Activated CD8-positive, alpha-beta T cell treated with anti-CD3 and anti-CD28 coated beads for 36 hours (primary cell): Measurements from ENCODE around the gene SCAI. TPM values are rescaled to one million over a fixed set of nuclear protein-coding genes. Genes with fewer than 3 reads are reported as not detected.

Experiments
- ATAC-seq: fragments of 200-7000 bp; cut with Tn5 transposase; one replicate; pipeline ENCODE4 v1.10.0; 2021; ENCODE audit warnings: mild to moderate bottlenecking, moderate library complexity
- CTCF ChIA-PET: fragments of 350-600 bp; sonication (Branson Sonifier 250); formaldehyde crosslinking; loops from one replicate; lab custom pipeline; 2021; ENCODE audit warnings: antibody characterized with exemption; lab: Charles Lee
- POLR2A ChIA-PET: fragments of 350-600 bp; sonication (Branson Sonifier 250); formaldehyde crosslinking; loops from one replicate; lab custom pipeline; 2021; ENCODE audit warnings: antibody characterized with exemption; lab: Charles Lee
- DNase-seq: peaks from one replicate; pipeline ENCODE4 v3.0.0-alpha.2; 2020
- H3K27ac Mint-ChIP-seq: one replicate; pipeline ENCODE4 v1.8.0; 2021; ENCODE audit warnings: mild to moderate bottlenecking, mixed read lengths
- H3K27me3 Mint-ChIP-seq: one replicate; pipeline ENCODE4 v1.8.0; 2021; ENCODE audit warnings: mixed read lengths
- H3K36me3 Mint-ChIP-seq: one replicate; pipeline ENCODE4 v1.8.0; 2021; ENCODE audit warnings: low read depth, mixed read lengths
- H3K4me1 Mint-ChIP-seq: one replicate; pipeline ENCODE4 v1.8.0; 2021; ENCODE audit warnings: low read depth, mixed read lengths
- H3K4me3 Mint-ChIP-seq: one replicate; pipeline ENCODE4 v1.8.0; 2021; ENCODE audit warnings: mild to moderate bottlenecking, moderate library complexity, mixed read lengths
- H3K9me3 Mint-ChIP-seq: one replicate; pipeline ENCODE4 v1.8.0; 2021; ENCODE audit warnings: mixed read lengths
- CTCF ChIP-seq: fragments of 200-600 bp; IDR thresholded peaks from one replicate; pipeline ENCODE4 v1.8.0; 2022; ENCODE audit warnings: antibody characterized with exemption, mild to moderate bottlenecking
- intact Hi-C: fragments of 100-400 bp; cut with micrococcal nuclease; formaldehyde crosslinking; loops from one replicate; pipeline ENCODE4 v1.10.0; 2022
- total RNA-seq, 2 experiments: library from RNA; stranded (reverse); gene quantifications; one replicate each; pipeline ENCODE4 v1.2.3, GENCODE V29; 2021

Gene SCAI
- total RNA-seq, 2 experiments from 2014 or later: 9.6 to 10.8 TPM

- ChIA-PET CTCF (interaction anchor here (0.6 to 2.4 kb wide), 14 partner anchors 9 to 466 kb away, joined by 3 to 21 read pairs (median 4); no protein-coding TSS in a partner anchor), POLR2A (interaction anchor here (2.7 to 3.7 kb wide), 2 partner anchors 9 to 17 kb away, joined by 7 to 14 read pairs; no protein-coding TSS in a partner anchor)
- Mint-ChIP-seq H3K4me1 (peaks cover 24% of the 10 kb centered on the region), H3K27ac (peak overlapping the region; percentile 74), H3K36me3 (peaks cover 5% of the 10 kb centered on the region), H3K27me3 (no peaks in the 10 kb centered on the region), H3K4me3 (peak overlapping the region; percentile 83), H3K9me3 (no peaks in the 10 kb centered on the region)
- ATAC-seq: peak; percentile 22
- intact Hi-C loops: loop anchor here (10.0 kb wide), 2 partner anchors 198 to 268 kb away; partner anchors contain the start of gene GOLGA1
- peak; percentile 23 for DNase-seq
- no peak for TF ChIP-seq CTCF
Measured at GRCh38 chr9:125142560-125143376, 560 bp downstream of the SCAI start.

GRCh38 chr9:125141751-125142150 lies 1.6 kb downstream of the SCAI start:
- no peak for DNase-seq
- Mint-ChIP-seq H3K36me3 (peaks cover 9% of the 10 kb centered on the region), H3K27ac (no peak overlapping the region), H3K4me3 (peak overlapping the region; percentile 83), H3K27me3 (no peaks in the 10 kb centered on the region), H3K9me3 (no peaks in the 10 kb centered on the region), H3K4me1 (peaks cover 24% of the 10 kb centered on the region)
- TF ChIP-seq CTCF: no peak
- ChIA-PET POLR2A (interaction anchor here (2.7 to 3.7 kb wide), 2 partner anchors 8 to 16 kb away, joined by 7 to 14 read pairs; no protein-coding TSS in a partner anchor), CTCF (interaction anchor here (1.3 kb wide), 1 partner anchor 49 kb away, joined by 3 read pairs; no protein-coding TSS in a partner anchor)
- intact Hi-C loops: loop anchor here (10.0 kb wide), 2 partner anchors 197 to 267 kb away; partner anchors contain the start of gene GOLGA1
- ATAC-seq: no peak

GRCh38 chr9:125141251-125141650 lies 2.1 kb downstream of the SCAI start:
- ChIA-PET POLR2A (interaction anchor here (3.7 kb wide), 1 partner anchor 15 kb away, joined by 14 read pairs; no protein-coding TSS in a partner anchor), CTCF (interaction anchor here (0.8 to 1.3 kb wide), 2 partner anchors 49 to 56 kb away, joined by 3 to 4 read pairs; no protein-coding TSS in a partner anchor)
- TF ChIP-seq CTCF: no peak
- H3K36me3 Mint-ChIP-seq: peaks cover 9% of the 10 kb centered on the region
- no peaks in the 10 kb centered on the region for H3K9me3 Mint-ChIP-seq
- peaks cover 23% of the 10 kb centered on the region for H3K4me1 Mint-ChIP-seq
- intact Hi-C loops: loop anchor here (10.0 kb wide), 2 partner anchors 196 to 266 kb away; partner anchors contain the start of gene GOLGA1
- DNase-seq (no peak), ATAC-seq (no peak)
- H3K4me3 Mint-ChIP-seq: no peak overlapping the region
- H3K27me3 Mint-ChIP-seq: no peaks in the 10 kb centered on the region
- no peak overlapping the region for H3K27ac Mint-ChIP-seq

- intact Hi-C loops: loop anchor here (10.0 kb wide), 2 partner anchors 196 to 266 kb away; partner anchors contain the start of gene GOLGA1
- ChIA-PET CTCF (interaction anchor here (0.8 kb wide), 1 partner anchor 55 kb away, joined by 4 read pairs; no protein-coding TSS in a partner anchor), POLR2A (interaction anchor here (3.7 kb wide), 1 partner anchor 14 kb away, joined by 14 read pairs; no protein-coding TSS in a partner anchor)
- DNase-seq (no peak), ATAC-seq (no peak)
- peaks cover 9% of the 10 kb centered on the region for H3K36me3 Mint-ChIP-seq
- TF ChIP-seq CTCF: no peak
- no peaks in the 10 kb centered on the region for H3K9me3 Mint-ChIP-seq
- H3K4me3 Mint-ChIP-seq: no peak overlapping the region
- H3K27me3 Mint-ChIP-seq: no peaks in the 10 kb centered on the region
- H3K4me1 Mint-ChIP-seq: peaks cover 19% of the 10 kb centered on the region
- H3K27ac Mint-ChIP-seq: no peak overlapping the region
Measured at GRCh38 chr9:125140576-125140975, 2.8 kb downstream of the SCAI start.
